Measurements from ENCODE around the gene SLC38A1. TPM values are rescaled to one million over a fixed set of nuclear protein-coding genes. Genes with fewer than 3 reads are reported as not detected.

The SLC38A1 gene
- total and polyA plus RNA-seq, 4 donors: 13.7 to 60.3 (median 26.4) TPM

GRCh38 chr12:46240436-46240835 lies 28.4 kb downstream of the SLC38A1 start:
- peaks cover 0 to 10% (median under 1%) of the 10 kb centered on the region in 4 donors for H3K36me3 ChIP-seq (ENCODE audit: control insufficient read depth in 4 of 4, insufficient read depth in 4 of 4, low read length in 4 of 4)
- peaks cover 0 to 13% (median 0%) of the 10 kb centered on the region in 5 donors for H3K4me1 ChIP-seq (ENCODE audit: control insufficient read depth in 5 of 5, insufficient read depth in 5 of 5, low read length in 5 of 5)
- DNase-seq (no peak), ATAC-seq (ENCODE audit: insufficient read depth, low FRiP score) (no peak)
- no peaks in the 10 kb centered on the region for H3K9me3 ChIP-seq (ENCODE audit: control insufficient read depth in 4 of 4, insufficient read depth in 3 of 4, low read length in 3 of 4)
- no peak overlapping the region for H3K9ac ChIP-seq (ENCODE audit: insufficient read depth in 1 of 2, low read length in 2 of 2)
- WGBS, 2 donors: 96 to 98% methylated on average over 7 of the region's 7 CpGs
- no peak overlapping the region for H3K27ac ChIP-seq (ENCODE audit: low read depth in 1 of 2, low read length in 1 of 2)
- no peaks in the 10 kb centered on the region for H3K27me3 ChIP-seq (ENCODE audit: control insufficient read depth in 3 of 3, insufficient read depth in 3 of 3, low read length in 2 of 3)
- H3K4me3 ChIP-seq: no peak overlapping the region
- no peak for TF ChIP-seq CTCF (IDR thresholded peaks at IDR 0.05; ENCODE audit: control extremely low read depth, extremely low read depth)

GRCh38 chr12:46238821-46239220 lies 30.0 kb downstream of the SLC38A1 start:
- WGBS, 2 donors: 52 to 88% methylated on average over 1 of the region's 1 CpG
- Histone ChIP-seq H3K4me1 (ENCODE audit: control insufficient read depth in 5 of 5, insufficient read depth in 5 of 5, low read length in 5 of 5) (peaks cover 0 to 3% (median 0%) of the 10 kb centered on the region in 5 donors), H3K4me3 (no peak overlapping the region), H3K27me3 (ENCODE audit: control insufficient read depth in 3 of 3, insufficient read depth in 3 of 3, low read length in 2 of 3) (no peaks in the 10 kb centered on the region), H3K9ac (ENCODE audit: insufficient read depth in 1 of 2, low read length in 2 of 2) (no peak overlapping the region), H3K27ac (ENCODE audit: low read depth in 1 of 2, low read length in 1 of 2) (no peak overlapping the region), H3K9me3 (ENCODE audit: control insufficient read depth in 4 of 4, insufficient read depth in 3 of 4, low read length in 3 of 4) (no peaks in the 10 kb centered on the region), H3K36me3 (ENCODE audit: control insufficient read depth in 4 of 4, insufficient read depth in 4 of 4, low read length in 4 of 4) (peaks cover 0 to 10% (median under 1%) of the 10 kb centered on the region in 4 donors)
- ATAC-seq (ENCODE audit: insufficient read depth, low FRiP score) (no peak), DNase-seq (no peak)
- TF ChIP-seq CTCF (IDR thresholded peaks at IDR 0.05; ENCODE audit: control extremely low read depth, extremely low read depth): no peak

DNA sequence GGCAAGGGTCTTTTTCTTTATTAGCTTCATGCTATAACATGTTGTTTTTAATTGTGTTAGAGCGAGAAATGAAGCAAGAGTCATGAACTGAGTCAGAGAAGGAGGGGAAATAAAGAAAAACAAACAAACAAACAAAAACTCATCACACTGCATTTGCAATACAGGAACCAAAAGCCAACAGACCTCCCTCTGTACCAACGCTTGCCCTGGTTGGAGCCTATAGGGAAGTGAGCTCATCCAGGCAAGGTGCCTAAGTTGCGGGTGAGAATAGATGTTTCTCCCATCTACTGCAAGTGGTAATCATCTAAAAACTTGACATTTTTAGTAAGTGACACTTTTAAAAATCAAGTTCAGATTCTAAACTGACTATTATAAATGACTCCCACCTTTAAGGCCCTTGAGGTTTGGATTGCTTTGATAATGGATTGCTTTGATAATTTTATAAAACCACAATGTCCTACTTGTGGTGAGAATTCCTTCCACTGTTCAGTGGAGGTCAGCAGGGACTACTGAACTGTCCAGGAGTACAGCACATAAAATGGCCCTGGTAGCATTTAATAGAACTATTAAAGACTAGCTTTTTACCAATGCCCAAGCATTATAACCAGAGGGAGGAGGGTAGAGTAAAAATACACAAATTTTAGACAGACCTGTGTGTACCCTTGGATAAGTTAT lies 31.3 kb downstream of the SLC38A1 start:
- ATAC-seq (ENCODE audit: insufficient read depth, low FRiP score): no peak

More for the DNA sequence above, 31.3 kb downstream of the SLC38A1 start:
- no peak overlapping the region for H3K4me3 ChIP-seq
- DNase-seq: no peak
- no peak overlapping the region for H3K9ac ChIP-seq (ENCODE audit: insufficient read depth in 1 of 2, low read length in 2 of 2)
- H3K27ac ChIP-seq (ENCODE audit: low read depth in 1 of 2, low read length in 1 of 2): no peak overlapping the region
- 47 to 75% methylated on average over 3 of the region's 3 CpGs for WGBS, 2 donors
- H3K4me1 ChIP-seq (ENCODE audit: control insufficient read depth in 5 of 5, insufficient read depth in 5 of 5, low read length in 5 of 5): peaks cover 0 to 3% (median 0%) of the 10 kb centered on the region in 5 donors
- peaks cover 0 to 10% (median under 1%) of the 10 kb centered on the region in 4 donors for H3K36me3 ChIP-seq (ENCODE audit: control insufficient read depth in 4 of 4, insufficient read depth in 4 of 4, low read length in 4 of 4)
- no peak for TF ChIP-seq CTCF (IDR thresholded peaks at IDR 0.05; ENCODE audit: control extremely low read depth, extremely low read depth)
- no peaks in the 10 kb centered on the region for H3K27me3 ChIP-seq (ENCODE audit: control insufficient read depth in 3 of 3, insufficient read depth in 3 of 3, low read length in 2 of 3)
- no peaks in the 10 kb centered on the region for H3K9me3 ChIP-seq (ENCODE audit: control insufficient read depth in 4 of 4, insufficient read depth in 3 of 4, low read length in 3 of 4)
